ENCODE results near the gene SGCA. TPM values are rescaled to one million over a fixed set of nuclear protein-coding genes. Genes with fewer than 3 reads are reported as not detected.

The SGCA gene
- polyA plus RNA-seq, 1 donor from 2014 or later, result 0.43 TPM

DNA sequence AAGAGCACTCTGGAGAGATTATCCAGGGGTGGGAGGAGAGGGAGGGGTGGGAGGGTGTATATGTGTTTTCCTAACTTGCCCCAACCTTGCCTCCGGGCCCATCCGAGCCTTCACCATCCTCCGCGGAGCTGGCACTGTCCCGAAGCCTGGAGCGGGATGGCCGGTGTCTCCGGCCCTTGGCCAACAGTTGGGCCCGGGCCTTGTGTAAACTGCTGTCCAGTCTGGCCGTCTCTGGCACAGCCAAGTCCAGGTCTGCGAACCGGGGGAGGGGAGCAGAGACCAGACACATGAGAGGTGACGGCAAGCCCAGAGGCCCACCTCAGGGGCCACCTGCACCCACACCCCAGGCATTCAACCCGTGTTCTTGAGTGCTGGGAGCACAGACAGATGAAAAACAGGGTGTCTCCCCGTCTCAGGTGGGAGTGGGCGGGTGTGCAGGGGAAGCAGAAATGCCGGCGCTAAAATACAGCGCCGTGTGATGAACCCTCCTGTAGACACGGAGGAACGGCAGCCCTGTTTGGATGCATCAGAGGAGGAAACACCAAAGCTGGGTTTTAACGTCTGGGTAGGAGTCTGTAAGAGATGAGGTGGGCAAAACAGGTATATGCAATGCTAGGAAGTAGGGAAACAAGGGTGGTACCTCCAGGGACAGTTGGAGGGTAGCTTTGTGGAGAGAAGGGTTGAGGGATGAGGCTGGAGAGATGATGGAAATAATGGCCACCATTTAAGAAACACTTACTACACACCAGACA lies 47.6 kb upstream of the SGCA start:
- Histone ChIP-seq H3F3A (ENCODE audit: insufficient read depth, low read length, poor library complexity, severe bottlenecking) (no peaks in the 10 kb centered on the region), H3K36me3 (ENCODE audit: insufficient read depth, low read length) (peaks cover 4% of the 10 kb centered on the region), H3K79me2 (replicated peaks; ENCODE audit: insufficient read depth, low read length) (no peaks in the 10 kb centered on the region), H4K20me1 (ENCODE audit: insufficient read depth) (no peaks in the 10 kb centered on the region), H2AFZ (ENCODE audit: low read depth, low read length) (no peak overlapping the region), H3K4me3 (ENCODE audit: low read length) (no peak overlapping the region), H3K27me3 (ENCODE audit: insufficient read depth, low read depth, low read length) (no peaks in the 10 kb centered on the region), H3K9ac (ENCODE audit: low read length) (no peak overlapping the region), H3K27ac (ENCODE audit: low read length) (no peak overlapping the region), H3K4me2 (ENCODE audit: low read length) (no peak overlapping the region), H3K9me3 (ENCODE audit: low read length) (no peaks in the 10 kb centered on the region), H3K9me2 (ENCODE audit: insufficient read depth, low read length) (no peaks in the 10 kb centered on the region)
- TF ChIP-seq POLR2AphosphoS5 (IDR thresholded peaks at IDR 0.05), result no peak
- no peak for TF ChIP-seq MXI1 (conservative IDR thresholded peaks at IDR 0.05; ENCODE audit: poor library complexity, severe bottlenecking)
- TF ChIP-seq SMC3 (conservative IDR thresholded peaks at IDR 0.05; ENCODE audit: poor library complexity), result no peak
- TF ChIP-seq TAF1 (IDR thresholded peaks at IDR 0.05; ENCODE audit: low read depth), result no peak
- TF ChIP-seq EZH2 (IDR thresholded peaks at IDR 0.05; ENCODE audit: borderline replicate concordance, insufficient read depth, low read length, poor library complexity, severe bottlenecking), result no peak
- no peak for TF ChIP-seq EP300 (conservative IDR thresholded peaks at IDR 0.05; ENCODE audit: poor library complexity, severe bottlenecking)
- TF ChIP-seq, protein P1, sequence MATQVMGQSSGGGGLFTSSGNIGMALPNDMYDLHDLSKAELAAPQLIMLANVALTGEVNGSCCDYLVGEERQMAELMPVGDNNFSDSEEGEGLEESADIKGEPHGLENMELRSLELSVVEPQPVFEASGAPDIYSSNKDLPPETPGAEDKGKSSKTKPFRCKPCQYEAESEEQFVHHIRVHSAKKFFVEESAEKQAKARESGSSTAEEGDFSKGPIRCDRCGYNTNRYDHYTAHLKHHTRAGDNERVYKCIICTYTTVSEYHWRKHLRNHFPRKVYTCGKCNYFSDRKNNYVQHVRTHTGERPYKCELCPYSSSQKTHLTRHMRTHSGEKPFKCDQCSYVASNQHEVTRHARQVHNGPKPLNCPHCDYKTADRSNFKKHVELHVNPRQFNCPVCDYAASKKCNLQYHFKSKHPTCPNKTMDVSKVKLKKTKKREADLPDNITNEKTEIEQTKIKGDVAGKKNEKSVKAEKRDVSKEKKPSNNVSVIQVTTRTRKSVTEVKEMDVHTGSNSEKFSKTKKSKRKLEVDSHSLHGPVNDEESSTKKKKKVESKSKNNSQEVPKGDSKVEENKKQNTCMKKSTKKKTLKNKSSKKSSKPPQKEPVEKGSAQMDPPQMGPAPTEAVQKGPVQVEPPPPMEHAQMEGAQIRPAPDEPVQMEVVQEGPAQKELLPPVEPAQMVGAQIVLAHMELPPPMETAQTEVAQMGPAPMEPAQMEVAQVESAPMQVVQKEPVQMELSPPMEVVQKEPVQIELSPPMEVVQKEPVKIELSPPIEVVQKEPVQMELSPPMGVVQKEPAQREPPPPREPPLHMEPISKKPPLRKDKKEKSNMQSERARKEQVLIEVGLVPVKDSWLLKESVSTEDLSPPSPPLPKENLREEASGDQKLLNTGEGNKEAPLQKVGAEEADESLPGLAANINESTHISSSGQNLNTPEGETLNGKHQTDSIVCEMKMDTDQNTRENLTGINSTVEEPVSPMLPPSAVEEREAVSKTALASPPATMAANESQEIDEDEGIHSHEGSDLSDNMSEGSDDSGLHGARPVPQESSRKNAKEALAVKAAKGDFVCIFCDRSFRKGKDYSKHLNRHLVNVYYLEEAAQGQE (IDR thresholded peaks at IDR 0.05; ENCODE audit: borderline replicate concordance), result no peak
- TF ChIP-seq RAD21 (conservative IDR thresholded peaks at IDR 0.05), result no peak
- TF ChIP-seq, protein P2, sequence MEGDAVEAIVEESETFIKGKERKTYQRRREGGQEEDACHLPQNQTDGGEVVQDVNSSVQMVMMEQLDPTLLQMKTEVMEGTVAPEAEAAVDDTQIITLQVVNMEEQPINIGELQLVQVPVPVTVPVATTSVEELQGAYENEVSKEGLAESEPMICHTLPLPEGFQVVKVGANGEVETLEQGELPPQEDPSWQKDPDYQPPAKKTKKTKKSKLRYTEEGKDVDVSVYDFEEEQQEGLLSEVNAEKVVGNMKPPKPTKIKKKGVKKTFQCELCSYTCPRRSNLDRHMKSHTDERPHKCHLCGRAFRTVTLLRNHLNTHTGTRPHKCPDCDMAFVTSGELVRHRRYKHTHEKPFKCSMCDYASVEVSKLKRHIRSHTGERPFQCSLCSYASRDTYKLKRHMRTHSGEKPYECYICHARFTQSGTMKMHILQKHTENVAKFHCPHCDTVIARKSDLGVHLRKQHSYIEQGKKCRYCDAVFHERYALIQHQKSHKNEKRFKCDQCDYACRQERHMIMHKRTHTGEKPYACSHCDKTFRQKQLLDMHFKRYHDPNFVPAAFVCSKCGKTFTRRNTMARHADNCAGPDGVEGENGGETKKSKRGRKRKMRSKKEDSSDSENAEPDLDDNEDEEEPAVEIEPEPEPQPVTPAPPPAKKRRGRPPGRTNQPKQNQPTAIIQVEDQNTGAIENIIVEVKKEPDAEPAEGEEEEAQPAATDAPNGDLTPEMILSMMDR (IDR thresholded peaks at IDR 0.05; ENCODE audit: poor library complexity, severe bottlenecking), result no peak

DNA sequence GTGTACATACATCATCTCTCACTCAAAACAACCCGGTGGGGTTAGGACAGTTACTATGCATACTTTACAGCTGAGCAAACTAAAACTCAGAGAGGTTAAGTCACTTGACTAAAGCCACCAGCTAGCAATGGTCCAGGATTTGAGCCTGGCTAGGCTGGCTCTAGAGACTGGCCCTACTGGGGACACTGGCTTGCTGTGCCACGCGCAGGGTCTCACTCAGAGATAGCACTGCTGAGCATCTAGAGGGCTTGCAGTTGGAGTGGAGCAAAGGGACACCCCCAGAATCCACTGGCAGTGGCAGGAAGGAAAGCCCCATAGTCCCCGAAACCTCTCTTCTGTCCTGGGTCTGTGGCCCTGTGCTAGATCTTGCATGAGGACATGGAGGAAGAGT lies 47.0 kb upstream of the SGCA start:
- no peak overlapping the region for H2AFZ ChIP-seq (ENCODE audit: low read depth, low read length)
- H3K9me2 ChIP-seq (ENCODE audit: insufficient read depth, low read length), result no peaks in the 10 kb centered on the region
- no peaks in the 10 kb centered on the region for H3K79me2 ChIP-seq (replicated peaks; ENCODE audit: insufficient read depth, low read length)
- no peak overlapping the region for H3K9ac ChIP-seq (ENCODE audit: low read length)
- no peak overlapping the region for H3K27ac ChIP-seq (ENCODE audit: low read length)
- H3K4me2 ChIP-seq (ENCODE audit: low read length), result no peak overlapping the region
- no peaks in the 10 kb centered on the region for H3F3A ChIP-seq (ENCODE audit: insufficient read depth, low read length, poor library complexity, severe bottlenecking)
- peaks cover 4% of the 10 kb centered on the region for H3K36me3 ChIP-seq (ENCODE audit: insufficient read depth, low read length)
- no peaks in the 10 kb centered on the region for H3K9me3 ChIP-seq (ENCODE audit: low read length)
- H4K20me1 ChIP-seq (ENCODE audit: insufficient read depth), result no peaks in the 10 kb centered on the region
- no peaks in the 10 kb centered on the region for H3K27me3 ChIP-seq (ENCODE audit: insufficient read depth, low read depth, low read length)
- TF ChIP-seq MXI1 (conservative IDR thresholded peaks at IDR 0.05; ENCODE audit: poor library complexity, severe bottlenecking), result no peak
- no peak for TF ChIP-seq EZH2 (IDR thresholded peaks at IDR 0.05; ENCODE audit: borderline replicate concordance, insufficient read depth, low read length, poor library complexity, severe bottlenecking)
- TF ChIP-seq RAD21 (conservative IDR thresholded peaks at IDR 0.05), result no peak
- TF ChIP-seq TAF1 (IDR thresholded peaks at IDR 0.05; ENCODE audit: low read depth), result no peak
- no peak for TF ChIP-seq EP300 (conservative IDR thresholded peaks at IDR 0.05; ENCODE audit: poor library complexity, severe bottlenecking)
- TF ChIP-seq, protein P2 (IDR thresholded peaks at IDR 0.05; ENCODE audit: poor library complexity, severe bottlenecking), result no peak
- TF ChIP-seq, protein P1 (IDR thresholded peaks at IDR 0.05; ENCODE audit: borderline replicate concordance), result no peak
- no peak for TF ChIP-seq POLR2AphosphoS5 (IDR thresholded peaks at IDR 0.05)
- TF ChIP-seq SMC3 (conservative IDR thresholded peaks at IDR 0.05; ENCODE audit: poor library complexity), result no peak
- no peak overlapping the region for H3K4me3 ChIP-seq (ENCODE audit: low read length)
